Body of pancreas (tissue), 4 donors: ENCODE data around the gene OR10J4. TPM values are rescaled to one million over a fixed set of nuclear protein-coding genes. Genes with fewer than 3 reads are reported as not detected.
A peak's percentile ranks its signal among the peaks of the same experiment; 100 is the strongest.

Source experiments
- ATAC-seq: fragments of 150-250 bp; one replicate; pipeline ENCODE4 v1.9.1; 2016
- DNase-seq, 4 donors: peaks; one replicate each; pipeline ENCODE4 v3.0.0-alpha.2; 2019
- H3K27ac ChIP-seq, 4 donors: fragments of 200-600 bp; sonication (generic); 1 replicate in 3 of 4; 2 replicates in 1 of 4; pipeline versions ENCODE4 v1.5.1 to v1.6.1; 2016 to 2019; ENCODE audit warnings: mild to moderate bottlenecking in 1 of 4, mixed read lengths in 1 of 4, moderate library complexity in 1 of 4
- H3K27me3 ChIP-seq, 2 donors: fragments of 200-600 bp; sonication (generic); one replicate each; pipeline ENCODE4 v1.6.0; 2016; ENCODE audit warnings: mild to moderate bottlenecking in 1 of 2
- H3K36me3 ChIP-seq, 2 donors: fragments of 200-600 bp; sonication (generic); replicated peaks in 1 of 2; 2 replicates each; pipeline ENCODE4 v1.5.1; 2016; ENCODE audit warnings: low read depth in 2 of 2; ENCODE audit not compliant: insufficient read depth in 1 of 2
- H3K4me1 ChIP-seq: fragments of 200-600 bp; sonication (generic); one replicate; pipeline ENCODE4 v1.6.0; 2016
- H3K4me3 ChIP-seq, 2 donors: fragments of 200-600 bp; sonication (generic); 1 replicate in 1 of 2; 2 replicates in 1 of 2; pipeline ENCODE4 v1.5.1; 2016 to 2019
- H3K9me3 ChIP-seq, 3 donors: fragments of 200-600 bp; sonication (generic); 1 replicate in 2 of 3; 2 replicates in 1 of 3; pipeline ENCODE4 v1.5.1; 2016
- POLR2A ChIP-seq, 3 donors: fragments of 450-650 bp; IDR thresholded peaks; one replicate each; pipeline ENCODE4 v1.6.1; 2016; ENCODE audit warnings: antibody characterized with exemption in 3 of 3, mild to moderate bottlenecking in 2 of 3
- WGBS, 2 donors: methylation state at CpG; one replicate each; pipeline ENCODE4 v1.1.5; 2017; 5-methylcytosine and 5-hydroxymethylcytosine counted together
- intact Hi-C: fragments of 100-400 bp; cut with DNase I; formaldehyde crosslinking; loops from one replicate; pipeline ENCODE4 v1.15.1; 2023
- total RNA-seq, 2 donors: library from RNA; depleted of rRNA; stranded (reverse); fragments of >200 nt; gene quantifications; one replicate each; pipeline ENCODE4 v1.1.0, GENCODE V29; 2016
- TF ChIP-seq, protein P1 (sequence below), 7 experiments: fragments of 450-650 bp in 4 of 7; fragments of 200-600 bp in 3 of 7; sonication (generic) in 3 of 7; IDR thresholded peaks; one replicate each; pipeline ENCODE4 v1.5.1; 2016 to 2019; ENCODE audit warnings: antibody characterized with exemption in 7 of 7

The OR10J4 gene
- not detected for total RNA-seq

DNA sequence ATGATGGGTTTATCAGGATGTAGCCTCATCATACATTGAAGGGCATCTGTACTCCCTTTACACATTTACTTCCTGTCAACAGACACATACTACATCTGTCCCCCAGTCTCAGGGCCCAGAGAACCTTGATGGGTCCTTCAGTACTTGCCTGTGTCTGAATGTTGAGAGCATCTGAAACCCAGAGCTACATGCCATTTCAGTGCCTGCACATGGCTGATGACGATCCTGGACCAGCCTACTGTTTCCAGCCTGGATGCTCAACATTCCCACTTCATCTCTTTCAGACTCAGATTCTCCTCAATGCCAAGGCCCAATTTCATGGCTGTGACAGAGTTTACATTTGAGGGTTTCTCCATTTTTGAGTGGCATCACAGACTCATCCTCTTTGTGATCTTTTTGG lies at the start of gene OR10J4:
OR10J4 (plus strand) TSS at position 301 of the 400 bp plus-strand sequence.
- intact Hi-C loops, result no loop called here
- ATAC-seq (no peak), DNase-seq (no peak)
- WGBS, 2 donors, result 56 to 82% methylated on average over 1 of the region's 1 CpG
- no peaks in the 10 kb centered on the region for H3K4me1 ChIP-seq
- H3K4me3 ChIP-seq, result no peak within 1 kb of the TSS
- H3K27me3 ChIP-seq, result no peaks in the 10 kb centered on the region
- no peaks in the 10 kb centered on the region for H3K36me3 ChIP-seq
- TF ChIP-seq, protein P1, sequence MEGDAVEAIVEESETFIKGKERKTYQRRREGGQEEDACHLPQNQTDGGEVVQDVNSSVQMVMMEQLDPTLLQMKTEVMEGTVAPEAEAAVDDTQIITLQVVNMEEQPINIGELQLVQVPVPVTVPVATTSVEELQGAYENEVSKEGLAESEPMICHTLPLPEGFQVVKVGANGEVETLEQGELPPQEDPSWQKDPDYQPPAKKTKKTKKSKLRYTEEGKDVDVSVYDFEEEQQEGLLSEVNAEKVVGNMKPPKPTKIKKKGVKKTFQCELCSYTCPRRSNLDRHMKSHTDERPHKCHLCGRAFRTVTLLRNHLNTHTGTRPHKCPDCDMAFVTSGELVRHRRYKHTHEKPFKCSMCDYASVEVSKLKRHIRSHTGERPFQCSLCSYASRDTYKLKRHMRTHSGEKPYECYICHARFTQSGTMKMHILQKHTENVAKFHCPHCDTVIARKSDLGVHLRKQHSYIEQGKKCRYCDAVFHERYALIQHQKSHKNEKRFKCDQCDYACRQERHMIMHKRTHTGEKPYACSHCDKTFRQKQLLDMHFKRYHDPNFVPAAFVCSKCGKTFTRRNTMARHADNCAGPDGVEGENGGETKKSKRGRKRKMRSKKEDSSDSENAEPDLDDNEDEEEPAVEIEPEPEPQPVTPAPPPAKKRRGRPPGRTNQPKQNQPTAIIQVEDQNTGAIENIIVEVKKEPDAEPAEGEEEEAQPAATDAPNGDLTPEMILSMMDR (IDR thresholded peaks at IDR 0.05), result no peak
- H3K9me3 ChIP-seq, result no peaks in the 10 kb centered on the region
- H3K27ac ChIP-seq, result no peak within 1 kb of the TSS

DNA sequence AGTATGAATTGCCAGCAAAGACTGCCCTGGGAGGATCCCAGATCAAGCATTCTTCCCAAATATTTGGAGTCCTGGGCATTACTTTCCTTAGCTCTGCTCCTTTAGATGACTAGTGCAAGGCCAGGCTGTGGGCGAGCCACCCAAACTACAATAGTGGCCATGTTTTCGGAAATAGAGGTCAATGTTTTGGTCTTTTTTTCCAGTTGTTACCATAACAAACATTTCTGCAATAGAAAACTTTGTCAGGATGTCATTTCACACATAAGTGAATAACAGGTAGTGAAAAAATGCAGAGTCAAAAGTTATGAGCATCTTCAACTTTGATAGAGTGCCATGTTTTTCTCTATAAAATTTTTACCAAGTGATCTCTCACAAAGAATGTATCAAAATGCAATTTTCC lies 25.2 kb upstream of the OR10J4 start:
- ATAC-seq, result no peak
- WGBS, 2 donors, result 66 to 69% methylated on average over 2 of the region's 2 CpGs
- H3K4me1 ChIP-seq, result no peaks in the 10 kb centered on the region
- TF ChIP-seq POLR2A (IDR thresholded peaks at IDR 0.05), result no peak
- TF ChIP-seq, protein P1 (IDR thresholded peaks at IDR 0.05), result no peak
- no peak overlapping the region for H3K4me3 ChIP-seq
- intact Hi-C loops, result no loop called here
- no peaks in the 10 kb centered on the region for H3K9me3 ChIP-seq
- no peak overlapping the region for H3K27ac ChIP-seq
- no peaks in the 10 kb centered on the region for H3K27me3 ChIP-seq
- H3K36me3 ChIP-seq, result no peaks in the 10 kb centered on the region
- no peak for DNase-seq

DNA sequence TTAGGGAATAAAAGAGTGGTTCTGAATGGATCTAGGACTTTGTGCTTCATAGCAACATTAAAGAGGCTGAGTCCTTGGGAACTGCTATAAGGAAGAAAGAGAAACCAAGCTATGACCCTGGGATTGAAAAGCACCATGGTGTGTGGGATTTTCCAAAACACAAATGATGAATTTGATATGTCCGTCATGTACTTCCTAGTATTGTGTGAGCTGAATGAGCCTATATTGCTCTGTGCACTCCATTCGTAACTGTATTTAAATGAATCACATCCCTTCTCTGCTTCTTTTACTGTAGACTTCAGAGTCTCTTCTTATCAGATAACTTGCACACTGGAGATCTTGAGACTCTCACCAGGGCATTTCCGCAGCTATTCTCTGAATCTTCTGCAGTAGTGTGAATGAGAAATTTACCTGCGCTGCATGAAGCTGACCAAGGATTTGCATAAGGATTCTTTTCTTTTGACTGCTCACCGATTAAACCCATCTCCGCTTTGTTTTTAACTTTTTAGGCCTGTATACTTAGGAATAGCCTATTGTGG lies 23.1 kb upstream of the OR10J4 start:
- no peak for DNase-seq
- no peaks in the 10 kb centered on the region for H3K36me3 ChIP-seq
- H3K9me3 ChIP-seq, result no peaks in the 10 kb centered on the region
- H3K4me1 ChIP-seq, result no peaks in the 10 kb centered on the region
- TF ChIP-seq, protein P1 (IDR thresholded peaks at IDR 0.05), result no peak
- no peak for TF ChIP-seq POLR2A (IDR thresholded peaks at IDR 0.05)
- H3K4me3 ChIP-seq, result no peak overlapping the region
- ATAC-seq, result no peak
- H3K27me3 ChIP-seq, result no peaks in the 10 kb centered on the region
- no peak overlapping the region for H3K27ac ChIP-seq
- intact Hi-C loops, result no loop called here
- 62 to 75% methylated on average over 6 of the region's 6 CpGs for WGBS, 2 donors

DNA sequence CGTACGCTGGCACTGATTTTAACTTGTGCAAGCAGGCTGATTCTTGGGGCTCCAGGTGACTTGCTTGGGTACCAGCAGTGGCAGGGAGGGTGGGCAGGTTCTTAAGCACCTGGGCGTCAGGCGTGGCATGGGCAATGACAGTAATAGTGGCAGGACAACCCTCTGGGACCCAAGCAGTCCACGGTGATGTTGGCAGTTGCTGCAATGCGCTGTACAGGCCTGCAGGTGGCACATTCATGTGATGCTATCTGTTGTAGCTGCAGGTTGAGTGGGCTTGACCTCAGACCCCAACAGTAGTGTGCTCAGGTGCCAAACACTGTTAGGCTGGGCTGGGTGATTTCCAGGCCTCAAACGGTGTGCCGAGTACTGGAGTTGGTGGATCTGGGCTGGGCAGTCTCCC lies 10.2 kb upstream of the OR10J4 start:
- H3K36me3 ChIP-seq, result no peaks in the 10 kb centered on the region
- H3K4me1 ChIP-seq, result no peaks in the 10 kb centered on the region
- no peak overlapping the region for H3K27ac ChIP-seq
- H3K9me3 ChIP-seq, result no peaks in the 10 kb centered on the region
- DNase-seq, result no peak
- intact Hi-C loops, result no loop called here
- ATAC-seq, result no peak
- H3K4me3 ChIP-seq, result no peak overlapping the region
- TF ChIP-seq, protein P1 (IDR thresholded peaks at IDR 0.05), result peak in 1 of 7 experiments; percentile 21
- TF ChIP-seq POLR2A (IDR thresholded peaks at IDR 0.05), result no peak
- WGBS, 2 donors, result 65 to 71% methylated on average over 6 to 8 of the region's 8 CpGs
- no peaks in the 10 kb centered on the region for H3K27me3 ChIP-seq

DNA sequence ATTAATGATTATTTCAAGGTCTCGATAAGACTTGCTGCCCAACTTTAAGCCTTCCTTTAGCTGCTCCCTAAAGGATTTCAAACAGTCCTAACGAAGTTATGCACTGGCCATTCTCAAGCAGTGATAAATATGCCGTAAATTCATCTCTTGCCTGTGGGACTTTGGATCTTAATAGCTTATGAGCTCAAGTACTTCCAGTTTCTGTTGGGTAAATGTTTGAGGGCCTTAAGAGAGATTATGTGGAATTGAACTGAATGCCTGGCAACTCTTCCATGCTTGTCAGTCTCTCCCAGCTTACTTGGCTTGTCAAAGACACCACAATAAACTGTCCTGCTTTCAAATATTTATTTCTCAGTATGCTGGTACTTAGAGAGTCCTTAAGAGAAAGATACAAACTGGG lies 3.5 kb upstream of the OR10J4 start:
- Histone ChIP-seq H3K4me3 (no peak overlapping the region), H3K9me3 (no peaks in the 10 kb centered on the region), H3K27ac (no peak overlapping the region), H3K27me3 (no peaks in the 10 kb centered on the region), H3K36me3 (no peaks in the 10 kb centered on the region), H3K4me1 (no peaks in the 10 kb centered on the region)
- 34 to 38% methylated on average over 3 of the region's 3 CpGs for WGBS, 2 donors
- TF ChIP-seq, protein P1 (IDR thresholded peaks at IDR 0.05), result no peak
- TF ChIP-seq POLR2A (IDR thresholded peaks at IDR 0.05), result no peak
- no peak for DNase-seq
- ATAC-seq, result no peak
- intact Hi-C loops, result no loop called here
